Caco-2 (cell line): ENCODE results near the gene C16orf54. TPM values are rescaled to one million over a fixed set of nuclear protein-coding genes. Genes with fewer than 3 reads are reported as not detected.

Experiments used
- BruUV-seq: library from RNA; stranded (reverse); fragments of 400-500 nt; replicated peaks from 2 replicates; lab custom pipeline; 2021; lab: Mats Ljungman, UMichigan
- CTCF ChIA-PET: fragments of 300-600 bp; sonication (Branson Sonifier 250); formaldehyde crosslinking; loops from one replicate; lab custom pipeline; 2022; ENCODE audit warnings: antibody characterized with exemption; lab: Charles Lee
- POLR2A ChIA-PET: fragments of 300-600 bp; sonication (Branson Sonifier 250); formaldehyde crosslinking; loops from one replicate; lab custom pipeline; 2022; ENCODE audit warnings: antibody characterized with exemption; lab: Charles Lee
- DNase-seq, 2 experiments: peaks; one replicate each; pipeline versions ENCODE4 v3.0.0 to v3.0.0-alpha.2; 2020 to 2022
- H3K27me3 ChIP-seq: replicated peaks from 2 replicates; pipeline ENCODE4 v1.6.0; 2011; ENCODE audit warnings: low read length; ENCODE audit not compliant: control insufficient read depth, insufficient read depth
- H3K36me3 ChIP-seq: 2 replicates; pipeline ENCODE4 v1.5.1; 2011; ENCODE audit warnings: low read length; ENCODE audit not compliant: control insufficient read depth, insufficient read depth
- H3K4me1 ChIP-seq: fragments of 250-450 bp; sonication (Bioruptor Pico); 2 replicates; pipeline ENCODE4 v1.5.1; 2020; ENCODE audit warnings: mild to moderate bottlenecking
- H3K4me3 ChIP-seq: 2 replicates; pipeline ENCODE4 v1.5.1; 2011; ENCODE audit warnings: low read depth, mild to moderate bottlenecking, control low read depth, low read length
- H3K9me3 ChIP-seq: fragments of 250-450 bp; sonication (Bioruptor Pico); 2 replicates; pipeline ENCODE4 v1.5.1; 2020; ENCODE audit warnings: mild to moderate bottlenecking, moderate library complexity
- H3K27ac Mint-ChIP-seq: one replicate; pipeline ENCODE4 v1.8.0; 2022; ENCODE audit warnings: mixed read lengths; ENCODE audit not compliant: unreplicated experiment
- H3K27me3 Mint-ChIP-seq: one replicate; pipeline ENCODE4 v1.8.0; 2022; ENCODE audit warnings: mixed read lengths; ENCODE audit not compliant: insufficient read depth, unreplicated experiment
- H3K36me3 Mint-ChIP-seq: one replicate; pipeline ENCODE4 v1.8.0; 2022; ENCODE audit warnings: mild to moderate bottlenecking, mixed read lengths; ENCODE audit not compliant: insufficient read depth, unreplicated experiment
- H3K4me1 Mint-ChIP-seq: one replicate; pipeline ENCODE4 v1.8.0; 2022; ENCODE audit warnings: low read depth, mixed read lengths; ENCODE audit not compliant: unreplicated experiment
- H3K4me3 Mint-ChIP-seq: one replicate; pipeline ENCODE4 v1.8.0; 2022; ENCODE audit warnings: mild to moderate bottlenecking, moderate library complexity, mixed read lengths; ENCODE audit not compliant: unreplicated experiment
- H3K9me3 Mint-ChIP-seq: one replicate; pipeline ENCODE4 v1.8.0; 2022; ENCODE audit warnings: mixed read lengths; ENCODE audit not compliant: unreplicated experiment
- CTCF ChIP-seq, 2 experiments: fragments of 200-600 bp in 1 of 2; IDR thresholded peaks; 1 replicate in 1 of 2; 2 replicates in 1 of 2; pipeline versions ENCODE4 v1.5.1 to v1.8.0; 2011 to 2022; ENCODE audit warnings: antibody characterized with exemption in 1 of 2, control low read depth in 1 of 2, inconsistent platforms in 1 of 2, low read depth in 1 of 2, low read length in 1 of 2, mild to moderate bottlenecking in 1 of 2, moderate library complexity in 1 of 2; ENCODE audit not compliant: insufficient read depth in 1 of 2, severe bottlenecking in 1 of 2, unreplicated experiment in 1 of 2
- intact Hi-C: fragments of 100-400 bp; cut with micrococcal nuclease; formaldehyde crosslinking; loops from one replicate; pipeline ENCODE4 v1.10.0; 2022; ENCODE audit not compliant: unreplicated experiment
- total RNA-seq: library from RNA; stranded (reverse); gene quantifications from 2 replicates; pipeline ENCODE4 v1.2.3, GENCODE V29; 2022

The C16orf54 gene
- total RNA-seq, 1 experiment from 2014 or later: not detected

GRCh38 chr16:29791845-29792807 is 46.3 kb upstream of the C16orf54 start:
- Histone ChIP-seq H3K4me3 (peak overlapping the region; percentile 98), H3K27me3 (no peaks in the 10 kb centered on the region), H3K9me3 (no peaks in the 10 kb centered on the region), H3K4me1 (0 out of 2 replicates have a peak, but pooled peaks cover 5% of the 10 kb centered on the region), H3K36me3 (peaks cover 2% of the 10 kb centered on the region)
- intact Hi-C loops: loop anchor here (2.0 kb wide), 1 partner anchor 13 kb away; no protein-coding TSS in a partner anchor
- H3K4me3 Mint-ChIP-seq: peak overlapping the region; percentile 79
- peaks cover 44% of the 10 kb centered on the region for H3K36me3 Mint-ChIP-seq
- peak overlapping the region; percentile 92 for H3K27ac Mint-ChIP-seq
- POLR2A ChIA-PET: no interaction called here
- H3K9me3 Mint-ChIP-seq: no peaks in the 10 kb centered on the region
- BruUV-seq: no TSS peak
- CTCF ChIA-PET: no interaction called here
- no peaks in the 10 kb centered on the region for H3K27me3 Mint-ChIP-seq
- H3K4me1 Mint-ChIP-seq: peaks cover 22% of the 10 kb centered on the region
- no peak for TF ChIP-seq CTCF (IDR thresholded peaks at IDR 0.05; ENCODE audit: insufficient read depth in 1 of 2, low read depth in 1 of 2, low read length in 1 of 2, severe bottlenecking in 1 of 2, unreplicated experiment in 1 of 2)
- no peak for DNase-seq

DNA sequence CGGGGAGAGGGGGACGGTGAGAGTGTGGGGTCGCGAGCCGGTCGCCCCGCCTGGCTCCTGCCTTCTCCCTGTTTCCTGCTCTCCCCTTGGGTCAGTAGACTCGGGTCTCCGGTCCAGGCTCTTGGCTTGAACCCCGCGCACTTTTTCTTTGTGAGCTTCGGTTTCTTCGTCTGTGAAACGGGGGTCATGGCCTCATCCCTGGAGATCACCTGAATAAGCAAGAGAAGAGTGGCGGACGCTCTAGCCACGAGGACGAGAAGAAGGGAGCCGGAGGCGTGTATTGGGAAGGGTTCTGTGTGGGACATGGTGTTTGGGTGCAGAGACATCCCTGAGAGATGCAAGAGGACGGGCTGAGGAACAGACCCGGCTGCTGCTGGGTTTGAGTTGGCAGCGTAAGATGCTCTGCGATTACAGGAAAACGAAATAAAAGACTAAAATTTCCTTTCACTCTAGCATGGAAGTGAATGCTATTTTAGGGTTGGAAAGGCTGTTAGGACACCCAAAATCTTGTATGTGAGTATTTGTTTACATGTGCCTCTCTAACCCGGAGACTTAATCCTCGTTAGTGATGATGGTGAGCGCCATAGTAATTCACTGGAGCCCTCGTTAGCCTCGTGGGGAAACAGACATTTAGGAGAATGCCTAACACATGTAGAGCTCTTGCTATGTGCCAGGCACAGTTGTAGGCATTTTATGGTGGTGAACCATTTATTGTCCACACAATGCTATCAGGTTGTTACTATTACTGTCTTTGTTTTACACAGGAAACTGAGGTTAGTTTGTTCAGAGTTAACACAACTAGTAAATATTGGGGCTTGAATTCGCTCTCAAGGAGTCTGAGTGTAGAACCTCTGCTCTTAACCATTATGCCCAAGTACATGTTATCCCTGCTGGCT is 45.4 kb upstream of the C16orf54 start:
- Mint-ChIP-seq H3K27me3 (no peaks in the 10 kb centered on the region), H3K36me3 (peaks cover 41% of the 10 kb centered on the region), H3K27ac (peak overlapping the region; percentile 92), H3K4me1 (peaks cover 22% of the 10 kb centered on the region), H3K4me3 (peak overlapping the region; percentile 79), H3K9me3 (no peaks in the 10 kb centered on the region)
- Histone ChIP-seq H3K9me3 (no peaks in the 10 kb centered on the region), H3K27me3 (no peaks in the 10 kb centered on the region), H3K4me3 (peak overlapping the region; percentile 98), H3K4me1 (0 out of 2 replicates have a peak, but pooled peaks cover 5% of the 10 kb centered on the region), H3K36me3 (peaks cover 2% of the 10 kb centered on the region)
- ChIA-PET POLR2A (interaction anchor here (0.5 to 1.6 kb wide), 8 partner anchors 10 to 111 kb away, joined by 3 to 7 read pairs (median 6); partner anchors contain the start of gene PAGR1), CTCF (interaction anchor here (0.8 to 1.8 kb wide), 6 partner anchors 11 to 241 kb away, joined by 4 to 10 read pairs (median 7); partner anchors contain the start of gene PAGR1)
- no peak for TF ChIP-seq CTCF (IDR thresholded peaks at IDR 0.05; ENCODE audit: insufficient read depth in 1 of 2, low read depth in 1 of 2, low read length in 1 of 2, severe bottlenecking in 1 of 2, unreplicated experiment in 1 of 2)
- intact Hi-C loops: loop anchor here (1.0 to 2.0 kb wide), 6 partner anchors 14 to 91 kb away; no protein-coding TSS in a partner anchor
- DNase-seq: no peak
- TSS peak; percentile 65 for BruUV-seq
